Liver (tissue), 9 donors: ENCODE data around the gene UGT1A4. TPM values are rescaled to one million over a fixed set of nuclear protein-coding genes. Genes with fewer than 3 reads are reported as not detected.
A peak's percentile ranks its signal among the peaks of the same experiment; 100 is the strongest.

Source experiments
- DNase-seq: peaks from one replicate; pipeline ENCODE4 v3.0.0-alpha.2; 2017; ENCODE audit warnings: low spot score
- H3K27ac ChIP-seq, 2 donors: one replicate each; pipeline ENCODE4 v1.7.0; 2013; ENCODE audit warnings: inconsistent platforms in 2 of 2, low read length in 2 of 2, control low read depth in 1 of 2, low read depth in 1 of 2, mild to moderate bottlenecking in 1 of 2
- H3K27me3 ChIP-seq, 4 donors: one replicate each; pipeline versions ENCODE4 v1.6.1 to v1.7.0; 2013; ENCODE audit warnings: low read length in 3 of 4, inconsistent platforms in 1 of 4, mild to moderate bottlenecking in 1 of 4, moderate library complexity in 1 of 4; ENCODE audit not compliant: control insufficient read depth in 4 of 4, insufficient read depth in 4 of 4
- H3K36me3 ChIP-seq, 4 donors: one replicate each; pipeline versions ENCODE4 v1.6.1 to v1.7.0; 2013; ENCODE audit warnings: low read length in 3 of 4, mild to moderate bottlenecking in 3 of 4, low read depth in 1 of 4, moderate library complexity in 1 of 4; ENCODE audit not compliant: control insufficient read depth in 4 of 4, insufficient read depth in 3 of 4
- H3K4me1 ChIP-seq, 4 donors: one replicate each; pipeline versions ENCODE4 v1.6.1 to v1.7.0; 2013; ENCODE audit warnings: low read length in 3 of 4, mild to moderate bottlenecking in 3 of 4, moderate library complexity in 1 of 4; ENCODE audit not compliant: control insufficient read depth in 4 of 4, insufficient read depth in 4 of 4
- H3K4me3 ChIP-seq, 3 donors: one replicate each; pipeline versions ENCODE4 v1.6.1 to v1.7.0; 2013; ENCODE audit warnings: low read length in 3 of 3, control low read depth in 1 of 3, low read depth in 1 of 3, mild to moderate bottlenecking in 1 of 3
- H3K9ac ChIP-seq, 2 donors: one replicate each; pipeline ENCODE4 v1.7.0; 2013; ENCODE audit warnings: low read length in 2 of 2, mild to moderate bottlenecking in 2 of 2, moderate library complexity in 2 of 2, control low read depth in 1 of 2, low read depth in 1 of 2
- H3K9me3 ChIP-seq, 4 donors: one replicate each; pipeline versions ENCODE4 v1.6.1 to v1.7.0; 2013; ENCODE audit warnings: low read length in 3 of 4; ENCODE audit not compliant: control insufficient read depth in 4 of 4
- CTCF ChIP-seq: fragments of 150-350 bp; IDR thresholded peaks from 2 replicates; pipeline ENCODE4 v1.5.1; 2017; ENCODE audit warnings: improper control_type of control experiment, low read depth, low read length; ENCODE audit not compliant: missing input control
- EGR1 ChIP-seq, 2 donors: IDR thresholded peaks; 2 replicates each; pipeline ENCODE4 v1.6.1; 2016 to 2018; ENCODE audit warnings: antibody characterized with exemption in 2 of 2, low read depth in 2 of 2
- FOXA1 ChIP-seq: IDR thresholded peaks from 2 replicates; pipeline ENCODE4 v1.6.1; 2016; ENCODE audit warnings: antibody characterized with exemption
- FOXA2 ChIP-seq: IDR thresholded peaks from 2 replicates; pipeline ENCODE4 v1.6.1; 2016; ENCODE audit warnings: antibody characterized with exemption
- GABPA ChIP-seq, 2 donors: IDR thresholded peaks in 1 of 2; conservative IDR thresholded peaks in 1 of 2; 2 replicates each; pipeline ENCODE4 v1.6.1; 2016; ENCODE audit warnings: antibody characterized with exemption in 2 of 2, mild to moderate bottlenecking in 1 of 2, moderate library complexity in 1 of 2
- HNF4A ChIP-seq, 2 donors: conservative IDR thresholded peaks; 2 replicates each; pipeline ENCODE4 v1.6.1; 2016; ENCODE audit warnings: antibody characterized with exemption in 2 of 2, mild to moderate bottlenecking in 2 of 2
- HNF4G ChIP-seq: IDR thresholded peaks from 2 replicates; pipeline ENCODE4 v1.6.1; 2016; ENCODE audit warnings: antibody characterized with exemption
- JUND ChIP-seq, 2 donors: IDR thresholded peaks; 2 replicates each; pipeline ENCODE4 v1.6.1; 2016; ENCODE audit warnings: antibody characterized with exemption in 2 of 2
- MAX ChIP-seq: IDR thresholded peaks from 2 replicates; pipeline ENCODE4 v1.6.1; 2016; ENCODE audit warnings: antibody characterized with exemption
- NR2F2 ChIP-seq: IDR thresholded peaks from 2 replicates; pipeline ENCODE4 v1.6.1; 2016; ENCODE audit warnings: antibody characterized with exemption
- RAD21 ChIP-seq, 2 donors: IDR thresholded peaks; 2 replicates each; pipeline ENCODE4 v1.6.1; 2016; ENCODE audit warnings: antibody characterized with exemption in 2 of 2, mild to moderate bottlenecking in 2 of 2
- RXRA ChIP-seq, 2 donors: IDR thresholded peaks; 2 replicates each; pipeline ENCODE4 v1.6.1; 2017 to 2018; ENCODE audit warnings: antibody characterized with exemption in 2 of 2, mild to moderate bottlenecking in 1 of 2
- SP1 ChIP-seq: IDR thresholded peaks from 2 replicates; pipeline ENCODE4 v1.6.1; 2018; ENCODE audit warnings: antibody characterized with exemption, mild to moderate bottlenecking
- TAF1 ChIP-seq: conservative IDR thresholded peaks from 2 replicates; pipeline ENCODE4 v1.6.1; 2016; ENCODE audit warnings: antibody characterized with exemption, mild to moderate bottlenecking
- YY1 ChIP-seq: IDR thresholded peaks from 2 replicates; pipeline ENCODE4 v1.6.1; 2016; ENCODE audit warnings: antibody characterized with exemption, mild to moderate bottlenecking
- ZBTB33 ChIP-seq: IDR thresholded peaks from 2 replicates; pipeline ENCODE4 v1.6.1; 2016; ENCODE audit warnings: antibody characterized with exemption
- WGBS: extraction: QIAGEN DNeasy Blood & Tissue Kit; methylation state at CpG from one replicate; pipeline ENCODE4 v1.1.7; 2013; 5-methylcytosine and 5-hydroxymethylcytosine counted together
- polyA plus RNA-seq, 2 donors: library from polyadenylated mRNA; stranded (reverse) in 1 of 2; unstranded in 1 of 2; fragments of 200-250 nt in 1 of 2; fragments of >200 nt in 1 of 2; fragmentation: Nextera tagmentation in 1 of 2; extraction: Ambion mirVana in 1 of 2; gene quantifications; one replicate each; pipeline versions ENCODE4 v1.2.1 to v1.2.3, GENCODE V29; 2013 to 2015
- total RNA-seq, 2 donors: library from RNA; depleted of rRNA; stranded (reverse); fragments of >200 nt; gene quantifications; one replicate each; pipeline ENCODE4 v1.2.3, GENCODE V29; 2014
- TF ChIP-seq, protein P1 (sequence below): IDR thresholded peaks from 2 replicates; pipeline ENCODE4 v1.6.1; 2016; ENCODE audit warnings: antibody characterized with exemption
- TF ChIP-seq, protein P2 (sequence below): IDR thresholded peaks from 2 replicates; pipeline ENCODE4 v1.6.1; 2016; ENCODE audit warnings: antibody characterized with exemption, mild to moderate bottlenecking
- donor health status: healthy.
- donor health status: healthy.
- donor health status: healthy.
- donor health status: healthy.
- donor health status: healthy.

Gene UGT1A4
- total and polyA plus RNA-seq, 4 donors, result 103 to 446 (median 136) TPM; not detected in 1

DNA sequence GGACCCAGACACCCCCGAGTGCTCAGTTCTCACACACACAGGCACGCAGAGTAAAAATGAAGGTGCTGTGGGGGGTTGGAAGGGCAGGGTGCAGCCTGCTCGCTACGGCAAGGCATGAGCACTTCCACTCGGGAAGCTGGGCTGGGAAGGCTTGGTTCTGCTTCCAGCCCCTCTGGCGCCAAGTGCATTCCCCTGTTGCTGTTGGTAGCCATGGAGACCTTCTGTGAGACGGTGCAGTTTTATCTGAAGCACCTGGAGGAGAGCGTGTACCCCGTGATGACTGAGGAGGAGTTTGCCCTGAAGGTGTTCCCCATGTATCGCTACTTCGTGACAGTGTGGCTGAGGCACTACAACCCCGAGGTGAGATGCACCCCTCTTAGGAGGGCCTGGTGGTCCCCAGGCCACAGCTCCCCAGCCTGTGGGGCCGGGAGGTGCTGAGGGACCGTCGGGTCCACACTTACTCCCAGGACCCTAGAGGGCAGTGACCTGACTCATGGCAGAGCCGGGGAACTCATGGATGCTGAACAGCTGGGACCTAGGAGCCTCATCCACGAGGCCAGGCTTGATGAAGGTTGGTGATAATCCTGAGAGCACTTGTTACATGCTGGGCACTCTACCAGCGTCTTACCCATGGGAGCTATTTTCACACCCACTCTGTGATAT lies 75.1 kb downstream of the UGT1A4 start:
- WGBS, result 89% methylated on average over 18 of the region's 18 CpGs
- H3K4me1 ChIP-seq, result no peaks in the 10 kb centered on the region
- H3K36me3 ChIP-seq, result no peaks in the 10 kb centered on the region
- TF ChIP-seq RAD21 (IDR thresholded peaks at IDR 0.05) (no peak), MAX (no peak), JUND (IDR thresholded peaks at IDR 0.05) (no peak), RXRA (IDR thresholded peaks at IDR 0.05) (no peak)
- TF ChIP-seq, protein P1, sequence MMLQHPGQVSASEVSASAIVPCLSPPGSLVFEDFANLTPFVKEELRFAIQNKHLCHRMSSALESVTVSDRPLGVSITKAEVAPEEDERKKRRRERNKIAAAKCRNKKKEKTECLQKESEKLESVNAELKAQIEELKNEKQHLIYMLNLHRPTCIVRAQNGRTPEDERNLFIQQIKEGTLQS, result no peak
- no peak for DNase-seq
- H3K9me3 ChIP-seq, result no peaks in the 10 kb centered on the region
- no peak overlapping the region for H3K4me3 ChIP-seq
- H3K27ac ChIP-seq, result no peak overlapping the region
- no peaks in the 10 kb centered on the region for H3K27me3 ChIP-seq
- no peak overlapping the region for H3K9ac ChIP-seq

DNA sequence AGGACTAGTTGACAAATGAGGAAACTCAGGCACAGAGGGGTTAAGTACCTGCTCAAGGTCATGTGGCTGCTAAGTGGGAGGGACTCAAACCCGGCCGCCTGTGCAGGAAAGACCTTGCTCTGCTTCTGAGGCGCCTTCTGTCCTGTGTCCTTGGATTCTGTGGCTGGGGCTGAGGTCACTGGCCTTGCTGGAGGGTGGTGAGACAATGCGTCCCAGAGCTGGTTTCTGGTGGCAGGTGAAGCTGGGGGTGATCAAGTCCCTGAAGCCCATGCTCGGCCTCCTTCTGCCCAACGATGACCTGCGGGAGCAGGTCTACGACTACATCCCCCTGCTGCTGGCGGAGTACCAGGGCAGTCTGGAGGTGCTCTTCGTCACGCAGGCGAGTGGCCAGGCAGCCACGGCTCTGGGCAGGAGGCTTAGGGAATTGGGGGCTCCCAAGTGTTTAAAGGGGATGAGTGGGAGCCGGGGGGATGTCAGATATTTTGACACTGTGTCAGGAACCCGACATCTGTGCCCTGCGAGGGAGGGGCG lies 75.7 kb downstream of the UGT1A4 start:
- no peak overlapping the region for H3K4me3 ChIP-seq
- no peak overlapping the region for H3K27ac ChIP-seq
- H3K4me1 ChIP-seq, result no peaks in the 10 kb centered on the region
- no peak for TF ChIP-seq FOXA1
- no peak for TF ChIP-seq RAD21 (IDR thresholded peaks at IDR 0.05)
- TF ChIP-seq TAF1, result no peak
- no peak for TF ChIP-seq YY1
- no peak for TF ChIP-seq JUND (IDR thresholded peaks at IDR 0.05)
- TF ChIP-seq ZBTB33, result no peak
- TF ChIP-seq MAX, result no peak
- TF ChIP-seq CTCF, result no peak
- no peak for TF ChIP-seq HNF4G
- TF ChIP-seq, protein P2, sequence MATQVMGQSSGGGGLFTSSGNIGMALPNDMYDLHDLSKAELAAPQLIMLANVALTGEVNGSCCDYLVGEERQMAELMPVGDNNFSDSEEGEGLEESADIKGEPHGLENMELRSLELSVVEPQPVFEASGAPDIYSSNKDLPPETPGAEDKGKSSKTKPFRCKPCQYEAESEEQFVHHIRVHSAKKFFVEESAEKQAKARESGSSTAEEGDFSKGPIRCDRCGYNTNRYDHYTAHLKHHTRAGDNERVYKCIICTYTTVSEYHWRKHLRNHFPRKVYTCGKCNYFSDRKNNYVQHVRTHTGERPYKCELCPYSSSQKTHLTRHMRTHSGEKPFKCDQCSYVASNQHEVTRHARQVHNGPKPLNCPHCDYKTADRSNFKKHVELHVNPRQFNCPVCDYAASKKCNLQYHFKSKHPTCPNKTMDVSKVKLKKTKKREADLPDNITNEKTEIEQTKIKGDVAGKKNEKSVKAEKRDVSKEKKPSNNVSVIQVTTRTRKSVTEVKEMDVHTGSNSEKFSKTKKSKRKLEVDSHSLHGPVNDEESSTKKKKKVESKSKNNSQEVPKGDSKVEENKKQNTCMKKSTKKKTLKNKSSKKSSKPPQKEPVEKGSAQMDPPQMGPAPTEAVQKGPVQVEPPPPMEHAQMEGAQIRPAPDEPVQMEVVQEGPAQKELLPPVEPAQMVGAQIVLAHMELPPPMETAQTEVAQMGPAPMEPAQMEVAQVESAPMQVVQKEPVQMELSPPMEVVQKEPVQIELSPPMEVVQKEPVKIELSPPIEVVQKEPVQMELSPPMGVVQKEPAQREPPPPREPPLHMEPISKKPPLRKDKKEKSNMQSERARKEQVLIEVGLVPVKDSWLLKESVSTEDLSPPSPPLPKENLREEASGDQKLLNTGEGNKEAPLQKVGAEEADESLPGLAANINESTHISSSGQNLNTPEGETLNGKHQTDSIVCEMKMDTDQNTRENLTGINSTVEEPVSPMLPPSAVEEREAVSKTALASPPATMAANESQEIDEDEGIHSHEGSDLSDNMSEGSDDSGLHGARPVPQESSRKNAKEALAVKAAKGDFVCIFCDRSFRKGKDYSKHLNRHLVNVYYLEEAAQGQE, result no peak
- TF ChIP-seq RXRA (IDR thresholded peaks at IDR 0.05), result no peak
- TF ChIP-seq FOXA2, result no peak
- TF ChIP-seq EGR1 (IDR thresholded peaks at IDR 0.05; ENCODE audit: low read depth in 2 of 2), result no peak
- no peak for TF ChIP-seq NR2F2
- no peak for TF ChIP-seq GABPA (IDR thresholded peaks at IDR 0.05 in 1 of 2, conservative IDR thresholded peaks at IDR 0.05 in 1 of 2)
- no peak for TF ChIP-seq SP1
- TF ChIP-seq, protein P1, result no peak
- TF ChIP-seq HNF4A (conservative IDR thresholded peaks at IDR 0.05), result no peak
- H3K27me3 ChIP-seq, result no peaks in the 10 kb centered on the region
- no peaks in the 10 kb centered on the region for H3K36me3 ChIP-seq
- DNase-seq, result peak; percentile 19
- H3K9me3 ChIP-seq, result no peaks in the 10 kb centered on the region
- H3K9ac ChIP-seq, result no peak overlapping the region
- WGBS, result 88% methylated on average over 17 of the region's 17 CpGs
